Left cardiac atrium (tissue), 4 donors: ENCODE measurements around the gene STAM. TPM values are rescaled to one million over a fixed set of nuclear protein-coding genes. Genes with fewer than 3 reads are reported as not detected.
A peak's percentile ranks its signal among the peaks of the same experiment; 100 is the strongest.
"Not testable (repeated sequence)": the region's sequence is repeated elsewhere in the genome, so short reads cannot be mapped to it uniquely, and the experiment has no call there.

Source experiments
- ATAC-seq, 2 donors: fragments of 200-7000 bp; cut with Tn5 transposase; one replicate each; pipeline ENCODE4 v1.9.1; 2020; ENCODE audit warnings: mild to moderate bottlenecking in 2 of 2, moderate library complexity in 2 of 2
- DNase-seq: peaks from one replicate; pipeline ENCODE4 v3.0.0-alpha.2; 2020
- intact Hi-C, 2 donors: fragments of 100-400 bp; cut with DNase I; formaldehyde crosslinking; loops; one replicate each; pipeline versions ENCODE4 v1.14.1 to v1.15.1; 2022 to 2023
- total RNA-seq, 2 donors: library from RNA; stranded (reverse); fragmentation: NEBNext Ultra II Directional; extraction: Animal tissue kit (Norgen Biotek cat#: 25700); gene quantifications; one replicate each; pipeline ENCODE4 v1.2.1, GENCODE V29; 2021
- donor health status: DM: no; HTN: yes; CAD: no.
- donor health status: DM: no; HTN: yes; CAD: no; lungs with severe emphysema.
- donor health status: DM: yes; HTN: yes; CAD: no.
- donor health status: Dilated cardiomyopathy.

STAM gene
- total RNA-seq, 2 donors from 2014 or later = 17.3 to 27.5 TPM

DNA sequence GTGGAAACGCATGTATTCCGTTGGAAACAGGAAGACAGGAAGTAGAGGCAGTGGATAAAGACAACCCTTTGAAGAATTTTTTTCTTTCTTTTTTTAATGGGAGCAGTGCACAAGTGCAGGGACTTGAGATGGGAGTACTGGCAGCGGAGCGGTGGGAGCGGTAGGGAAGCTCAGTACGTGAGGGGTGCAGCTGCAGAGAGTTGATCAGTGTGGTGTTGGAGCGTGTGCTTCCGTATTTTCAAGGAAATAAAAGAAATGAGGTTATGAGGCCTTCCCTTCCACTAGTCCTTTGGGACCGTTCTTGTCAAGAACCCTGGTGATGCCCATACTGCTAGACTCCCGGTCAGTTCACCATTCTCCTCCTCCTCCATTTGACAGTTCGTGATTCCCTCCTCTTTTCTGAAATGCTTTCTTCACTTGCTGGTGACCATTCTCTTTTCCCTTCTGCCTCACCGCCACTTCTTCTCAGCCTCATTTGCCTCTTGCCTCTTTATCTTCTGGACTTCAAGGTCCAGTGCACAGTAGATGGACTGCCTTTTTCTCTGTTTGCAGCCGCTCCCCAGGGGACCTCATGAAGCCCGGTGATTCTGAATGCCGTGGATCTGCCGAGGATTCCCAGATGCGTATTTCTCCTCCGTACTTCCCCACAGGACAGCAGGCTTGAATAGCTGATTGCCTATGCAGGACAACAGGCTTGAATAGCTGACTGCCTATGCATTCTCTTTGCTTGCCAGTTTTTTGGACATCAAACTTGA lies 68.9 kb downstream of the STAM start:
- intact Hi-C loops = no loop called here
- no peak for DNase-seq
- ATAC-seq = peak; percentile 39 to 55

DNA sequence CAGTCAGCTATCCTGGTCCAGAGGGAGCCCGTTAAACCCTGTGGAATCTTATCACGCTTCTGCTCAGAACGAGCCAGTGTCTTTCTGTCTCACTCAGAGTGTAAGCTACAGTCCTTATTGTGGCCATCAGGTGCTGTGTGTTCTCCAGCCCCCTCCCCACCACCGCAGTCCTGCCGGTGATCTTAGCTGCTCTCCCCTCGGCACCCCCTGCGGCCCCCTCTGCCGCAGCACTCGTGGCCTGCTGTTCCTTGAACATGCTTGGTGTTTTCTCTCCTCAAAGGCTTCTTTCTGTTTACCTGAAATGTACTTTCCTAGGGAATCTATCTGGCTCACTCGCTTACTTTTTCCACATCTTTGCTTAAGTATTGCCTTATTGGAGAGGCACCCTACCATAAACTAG lies 69.8 kb downstream of the STAM start:
- DNase-seq (no peak), ATAC-seq (no peak)
- intact Hi-C loops = no loop called here

GRCh38 chr10:17716161-17716560 lies 72.2 kb downstream of the STAM start:
- DNase-seq (no peak), ATAC-seq (no peak)
- intact Hi-C loops = no loop called here

DNA sequence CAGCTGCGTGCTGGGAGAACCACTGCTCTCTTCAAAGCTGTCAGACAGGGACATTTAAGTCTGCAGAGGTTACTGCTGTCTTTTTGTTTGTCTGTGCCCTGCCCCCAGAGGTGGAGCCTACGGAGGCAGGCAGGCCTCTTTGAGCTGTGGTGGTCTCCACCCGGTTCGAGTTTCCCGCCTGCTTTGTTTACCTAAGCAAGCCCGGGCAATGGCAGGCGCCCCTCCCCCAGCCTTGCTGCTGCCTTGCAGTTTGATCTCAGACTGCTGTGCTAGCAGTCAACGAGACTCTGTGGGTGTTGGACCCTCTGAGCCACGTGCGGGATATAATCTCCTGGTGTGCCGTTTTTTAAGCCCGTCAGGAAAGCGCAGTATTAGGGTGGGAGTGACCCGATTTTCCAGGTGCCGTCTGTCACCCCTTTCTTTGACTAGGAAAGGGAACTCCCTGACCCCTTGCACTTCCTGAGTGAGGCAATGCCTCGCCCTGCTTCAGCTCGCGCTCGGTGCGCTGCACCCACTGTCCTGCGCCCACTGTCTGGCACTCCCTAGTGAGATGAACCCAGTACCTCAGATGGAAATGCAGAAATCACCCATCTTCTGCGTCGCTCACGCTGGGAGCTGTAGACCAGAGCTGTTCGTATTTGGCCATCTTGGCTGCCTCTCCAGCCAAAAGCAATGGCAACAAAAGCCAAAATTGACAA lies 78.5 kb downstream of the STAM start:
- DNase-seq, intact Hi-C loops, ATAC-seq: not testable (repeated sequence)

- DNase-seq (no peak), ATAC-seq (no peak)
- intact Hi-C loops = no loop called here
Measured at GRCh38 chr10:17725703-17726102, 81.8 kb downstream of the STAM start.

- no peak for DNase-seq
- intact Hi-C loops = no loop called here
- no peak for ATAC-seq
Measured at GRCh38 chr10:17729630-17730029, 85.7 kb downstream of the STAM start.

GRCh38 chr10:17730667-17731066 lies 86.7 kb downstream of the STAM start:
- DNase-seq = no peak
- intact Hi-C loops = no loop called here

GRCh38 chr10:17731331-17732020 lies 87.5 kb downstream of the STAM start:
- intact Hi-C loops = no loop called here
- ATAC-seq (no peak), DNase-seq (no peak)

More at GRCh38 chr10:17730667-17731066, 86.7 kb downstream of the STAM start:
- peak; percentile 59 to 67 for ATAC-seq

DNA sequence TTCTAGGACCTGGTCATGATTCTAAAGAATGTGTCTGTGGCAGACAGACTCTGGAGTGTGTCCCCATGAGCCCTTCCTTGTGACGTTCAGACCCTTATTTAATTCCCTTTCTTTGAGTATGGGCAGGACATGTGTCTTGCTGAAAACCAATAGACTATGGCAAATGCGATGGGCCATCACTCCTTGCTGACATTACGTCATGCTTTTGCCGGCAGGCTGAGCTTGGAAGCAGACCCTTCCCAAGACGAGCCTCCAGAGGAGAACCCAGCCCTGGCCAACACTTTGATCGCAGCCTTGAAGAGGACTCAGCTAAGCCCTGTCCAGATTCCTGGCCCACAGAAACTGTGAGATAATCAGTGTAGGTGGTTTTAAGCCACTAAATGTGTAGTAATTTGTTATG lies 89.7 kb downstream of the STAM start:
- intact Hi-C loops = no loop called here

GRCh38 chr10:17734432-17735080 lies 90.6 kb downstream of the STAM start:
- no peak for DNase-seq
- ATAC-seq = no peak
- intact Hi-C loops = loop anchor here in 1 of 2 donors (5.0 kb wide), 1 partner anchor 117 kb away; the partner anchor contains the start of gene HACD1

More for the DNA sequence above, 89.7 kb downstream of the STAM start:
- DNase-seq = no peak
- ATAC-seq = no peak

DNA sequence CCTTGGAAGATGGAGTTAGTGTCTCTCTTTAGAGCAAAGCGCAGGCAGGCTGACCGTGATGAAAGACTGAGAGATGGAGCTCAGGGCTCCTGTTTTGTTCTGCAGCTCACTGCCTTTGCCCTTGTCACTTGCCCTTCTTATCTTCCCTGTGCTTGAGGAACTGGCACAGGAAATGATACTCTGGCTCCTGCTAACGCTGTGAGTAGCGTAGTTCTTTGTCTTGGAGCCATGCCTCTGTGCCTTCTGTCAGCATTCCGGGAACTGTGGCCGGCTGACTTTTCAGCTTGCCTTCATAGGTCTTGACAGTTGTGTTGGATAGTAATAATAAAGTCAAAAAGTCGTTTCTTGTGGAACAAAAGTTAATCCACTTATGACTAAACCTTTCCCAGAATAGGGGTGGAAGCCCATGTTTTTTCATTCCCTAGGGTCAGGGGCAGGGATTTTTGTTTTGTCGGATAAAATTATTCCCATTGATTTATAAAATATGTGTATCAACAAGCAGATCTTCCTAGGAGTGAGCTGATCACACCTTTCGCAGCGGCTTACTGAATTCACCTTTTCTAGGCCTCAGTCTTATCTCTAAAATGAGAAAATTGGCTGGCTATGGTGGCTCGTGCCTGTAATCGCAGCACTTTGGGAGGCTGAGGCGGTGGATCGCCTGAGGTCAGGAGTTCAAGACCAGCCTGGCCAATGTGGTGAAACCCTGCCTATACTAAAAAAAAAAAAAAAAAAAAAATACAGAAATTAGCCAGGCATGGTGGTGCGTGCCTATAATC lies 91.4 kb downstream of the STAM start:
- DNase-seq (peak; percentile 77), ATAC-seq (peak; percentile 77 to 81)
- intact Hi-C loops = loop anchor here in 1 of 2 donors (5.0 kb wide), 1 partner anchor 118 kb away; the partner anchor contains the start of gene HACD1

DNA sequence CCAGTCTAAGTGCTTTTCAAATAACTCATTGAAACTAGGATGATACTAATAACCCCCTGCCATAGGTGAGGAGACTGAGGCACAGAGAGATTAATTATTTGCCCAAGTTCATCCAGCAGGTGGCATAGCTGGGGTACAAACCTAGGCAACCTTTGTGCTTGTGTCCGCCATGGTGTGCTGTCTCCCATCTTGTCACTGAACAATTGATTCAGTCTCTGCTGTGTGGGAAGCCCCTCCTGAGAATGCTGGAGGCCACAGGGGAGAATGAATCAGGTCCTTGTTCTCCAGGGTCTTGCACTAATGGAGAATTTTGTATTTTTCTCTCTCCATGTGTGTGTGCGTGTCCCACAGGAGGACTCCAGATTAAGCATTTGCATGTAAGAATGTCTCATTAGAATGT lies 92.3 kb downstream of the STAM start:
- DNase-seq (no peak), ATAC-seq (no peak)
- intact Hi-C loops = loop anchor here in 1 of 2 donors (5.0 kb wide), 1 partner anchor 119 kb away; the partner anchor contains the start of gene HACD1

DNA sequence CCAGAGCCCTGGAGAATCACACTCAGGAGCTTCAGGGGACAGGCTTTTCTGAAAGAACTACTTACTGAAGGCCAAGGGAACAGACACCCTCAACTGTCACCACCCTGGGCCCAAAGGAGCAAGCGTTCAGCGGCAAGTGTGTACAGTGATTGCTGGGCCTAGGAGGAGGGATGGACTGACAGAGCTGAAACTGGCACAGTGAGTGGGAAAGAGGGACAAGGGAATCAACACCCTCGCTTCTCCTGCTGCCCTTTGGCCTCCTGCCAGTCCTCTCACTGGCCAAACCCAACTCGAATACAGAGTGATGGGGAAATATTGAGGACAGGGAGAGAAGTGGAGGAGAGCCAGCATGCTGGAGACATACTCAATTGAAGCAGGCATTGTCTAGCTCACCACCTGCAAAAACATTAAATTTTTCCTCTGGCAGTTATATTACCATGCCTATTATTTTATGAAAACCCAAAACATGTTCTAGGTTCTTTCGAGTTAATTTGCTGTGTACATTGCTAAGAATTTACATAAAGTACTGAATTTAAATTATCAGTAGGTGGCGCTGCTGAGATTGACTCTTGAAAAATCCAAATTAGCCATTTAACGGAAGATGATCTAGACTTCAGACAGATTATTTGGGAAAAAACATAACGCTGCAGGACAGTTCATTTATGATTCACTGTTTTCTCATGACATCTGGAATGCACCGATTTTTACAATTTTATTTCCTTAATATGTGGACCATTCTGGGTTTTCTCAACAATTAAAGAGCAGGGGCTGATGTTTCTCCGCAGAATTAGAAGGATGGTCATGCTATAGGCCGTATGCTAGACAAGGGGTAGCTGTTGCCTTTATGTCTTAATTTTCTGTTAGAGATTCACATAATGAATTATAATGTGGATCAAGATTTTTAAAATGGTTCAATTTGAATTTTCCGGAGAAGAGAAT lies 93.3 kb downstream of the STAM start:
- intact Hi-C loops = loop anchor here in 1 of 2 donors (5.0 kb wide), 1 partner anchor 120 kb away; the partner anchor contains the start of gene HACD1
- peak; percentile 67 to 75 for ATAC-seq

DNA sequence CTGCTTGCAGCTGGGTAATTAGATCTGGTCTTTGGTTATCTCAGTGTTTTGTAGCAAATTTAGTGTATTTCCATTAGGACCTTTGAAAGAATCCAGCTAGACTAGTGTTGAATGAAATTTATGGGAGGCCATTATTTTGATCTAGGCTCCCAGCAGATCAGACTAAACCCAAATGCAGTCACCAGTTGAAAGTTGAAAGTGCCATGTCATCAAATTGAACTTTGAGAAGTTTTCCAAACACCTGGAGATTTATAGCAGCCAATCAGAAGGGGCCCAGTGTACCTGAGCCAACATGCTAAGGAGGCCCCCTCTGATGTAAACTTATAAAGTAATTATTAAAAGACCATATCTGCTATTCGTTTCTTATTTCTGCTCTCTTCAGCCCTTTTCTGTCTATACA lies 96.7 kb downstream of the STAM start:
- intact Hi-C loops = loop anchor here in 1 of 2 donors (10.0 kb wide), 1 partner anchor 474 kb away; no protein-coding TSS in a partner anchor
- ATAC-seq = no peak
- DNase-seq = no peak

More for the DNA sequence above, 93.3 kb downstream of the STAM start:
- peak; percentile 61 for DNase-seq

DNA sequence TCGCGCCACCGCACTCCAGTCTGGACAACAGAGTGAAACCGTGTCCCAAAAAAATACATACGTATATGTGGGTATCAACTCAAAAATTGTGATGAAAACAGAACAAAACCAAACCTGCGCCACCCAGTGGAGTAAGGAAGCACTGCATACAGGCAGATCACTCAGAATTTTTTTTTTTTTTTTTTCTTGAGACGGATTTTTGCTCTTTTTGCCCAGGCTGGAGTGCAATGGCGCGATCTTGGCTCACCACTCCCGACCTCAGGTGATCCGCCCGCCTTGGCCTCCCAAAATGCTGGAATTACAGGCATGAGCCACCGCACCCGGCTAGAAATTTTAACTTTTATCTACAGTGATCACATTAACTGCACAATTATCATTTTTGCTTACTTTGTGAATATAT lies 99.0 kb downstream of the STAM start:
- DNase-seq (peak; percentile 68), ATAC-seq (peak in 1 of 2 donors; percentile 16)
- intact Hi-C loops = loop anchor here in 1 of 2 donors (2.0 to 10.0 kb wide), 2 partner anchors 136 to 472 kb away; no protein-coding TSS in a partner anchor

GRCh38 chr10:17743437-17743836 lies 99.5 kb downstream of the STAM start:
- DNase-seq (no peak), ATAC-seq (no peak)
- intact Hi-C loops = loop anchor here in 1 of 2 donors (2.0 to 10.0 kb wide), 2 partner anchors 137 to 471 kb away; no protein-coding TSS in a partner anchor

- ATAC-seq (peak in 1 of 2 donors; percentile 43), DNase-seq (no peak)
- intact Hi-C loops = loop anchor here in 1 of 2 donors (10.0 kb wide), 1 partner anchor 470 kb away; no protein-coding TSS in a partner anchor
Measured at GRCh38 chr10:17744341-17744861, 100.5 kb downstream of the STAM start.
